ENCODE measurements around the gene GAS2L3.
"Not testable (repeated sequence)": the region's sequence is repeated elsewhere in the genome, so short reads cannot be mapped to it uniquely, and the experiment has no call there.

Gene GAS2L3

GRCh38 chr12:100576331-100577036, 3.0 kb downstream of the GAS2L3 start:
- DNase-seq = no peak

- DNase-seq = no peak
Measured at GRCh38 chr12:100578923-100579322, 5.4 kb downstream of the GAS2L3 start.

- no peak for DNase-seq
Measured at GRCh38 chr12:100579844-100580243, 6.4 kb downstream of the GAS2L3 start.

- no peak for DNase-seq
Measured at GRCh38 chr12:100584256-100584655, 10.8 kb downstream of the GAS2L3 start.

- no peak for DNase-seq
Measured at GRCh38 chr12:100591979-100592378, 18.5 kb downstream of the GAS2L3 start.

- DNase-seq = no peak
Measured at GRCh38 chr12:100593490-100593889, 20.0 kb downstream of the GAS2L3 start.

- no peak for DNase-seq
Measured at GRCh38 chr12:100601626-100602025, 28.1 kb downstream of the GAS2L3 start.

GRCh38 chr12:100602997-100603396, 29.5 kb downstream of the GAS2L3 start:
- DNase-seq = not testable (repeated sequence)

- no peak for DNase-seq
Measured at GRCh38 chr12:100608776-100609175, 35.3 kb downstream of the GAS2L3 start.

GRCh38 chr12:100610666-100611430, 37.4 kb downstream of the GAS2L3 start:
- no peak for DNase-seq

GRCh38 chr12:100612606-100613005, 39.1 kb downstream of the GAS2L3 start:
- no peak for DNase-seq

GRCh38 chr12:100624571-100624970, 51.1 kb downstream of the GAS2L3 start:
- DNase-seq = no peak

GRCh38 chr12:100632445-100632892, 59.0 kb downstream of the GAS2L3 start:
- no peak for DNase-seq

- DNase-seq = not testable (repeated sequence)
Measured at GRCh38 chr12:100633082-100633785, 59.8 kb downstream of the GAS2L3 start.

- DNase-seq = peak; percentile 42 to 70
Measured at GRCh38 chr12:100643246-100643645, 69.8 kb downstream of the GAS2L3 start.

GRCh38 chr12:100646896-100647295, 73.4 kb downstream of the GAS2L3 start:
- DNase-seq = no peak

- no peak for DNase-seq
Measured at GRCh38 chr12:100651108-100651507, 77.6 kb downstream of the GAS2L3 start.

- no peak for DNase-seq
Measured at GRCh38 chr12:100651694-100652093, 78.2 kb downstream of the GAS2L3 start.

GRCh38 chr12:100652488-100652887, 79.0 kb downstream of the GAS2L3 start:
- DNase-seq = no peak

GRCh38 chr12:100656141-100656540, 82.7 kb downstream of the GAS2L3 start:
- DNase-seq = no peak

- DNase-seq = no peak
Measured at GRCh38 chr12:100656856-100657255, 83.4 kb downstream of the GAS2L3 start.

GRCh38 chr12:100661300-100661951, 87.9 kb downstream of the GAS2L3 start:
- no peak for DNase-seq

- no peak for DNase-seq
Measured at GRCh38 chr12:100666588-100666987, 93.1 kb downstream of the GAS2L3 start.

Measured in NCI-H187 (cell line).